ENCODE measurements around the gene ZNF280C. TPM values are rescaled to one million over a fixed set of nuclear protein-coding genes. Genes with fewer than 3 reads are reported as not detected.

Gene ZNF280C
- total RNA-seq, 1 experiment from 2014 or later, result 22.0 TPM

DNA sequence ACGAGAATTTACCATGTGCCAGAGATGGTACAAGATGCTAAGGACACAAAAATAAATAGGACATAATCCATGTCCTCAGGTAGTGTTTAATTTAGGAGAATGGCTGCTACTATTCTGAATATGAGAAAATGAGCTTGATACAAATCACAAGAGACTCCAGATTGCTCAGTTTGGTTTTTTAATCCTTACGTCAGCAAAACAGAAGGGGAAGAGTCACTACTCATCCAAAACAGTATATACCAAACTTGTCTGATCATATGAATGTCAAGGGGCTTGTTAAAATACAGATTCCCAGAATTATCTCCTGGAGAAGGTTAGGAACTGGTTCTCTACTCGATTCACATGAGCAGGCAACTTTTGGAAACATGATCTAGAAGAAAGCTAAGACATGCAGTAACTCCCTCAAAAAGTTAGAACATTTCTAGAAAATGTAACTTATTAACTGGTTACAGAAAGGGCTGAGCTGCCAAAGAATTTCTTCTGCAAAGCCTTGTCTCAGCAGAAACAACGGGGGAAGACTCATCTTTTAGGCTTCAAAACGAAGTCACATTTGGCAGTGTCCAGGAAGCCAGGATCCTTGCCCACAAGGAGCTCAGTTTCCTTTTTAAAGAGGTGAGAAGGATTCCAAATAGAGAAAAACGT is 106.5 kb downstream of the ZNF280C start:
- Histone ChIP-seq H3K9me3 (ENCODE audit: low read depth, low read length, poor library complexity, severe bottlenecking) (no peaks in the 10 kb centered on the region), H3K36me3 (ENCODE audit: insufficient read depth, low read length, poor library complexity, severe bottlenecking) (no peaks in the 10 kb centered on the region), H3K4me3 (ENCODE audit: low read depth, low read length, poor library complexity, severe bottlenecking) (no peak overlapping the region), H3K27me3 (replicated peaks; ENCODE audit: insufficient read depth, low read depth, low read length, poor library complexity) (no peaks in the 10 kb centered on the region), H3K4me1 (ENCODE audit: insufficient read depth, low read length, poor library complexity, severe bottlenecking) (no peaks in the 10 kb centered on the region), H3K27ac (ENCODE audit: low read depth, low read length, poor library complexity, severe bottlenecking) (no peak overlapping the region)
- ChIA-PET POLR2A (ENCODE audit: low non-redundant PET) (no interaction called here), CTCF (no interaction called here)
- TF ChIP-seq, protein P1, sequence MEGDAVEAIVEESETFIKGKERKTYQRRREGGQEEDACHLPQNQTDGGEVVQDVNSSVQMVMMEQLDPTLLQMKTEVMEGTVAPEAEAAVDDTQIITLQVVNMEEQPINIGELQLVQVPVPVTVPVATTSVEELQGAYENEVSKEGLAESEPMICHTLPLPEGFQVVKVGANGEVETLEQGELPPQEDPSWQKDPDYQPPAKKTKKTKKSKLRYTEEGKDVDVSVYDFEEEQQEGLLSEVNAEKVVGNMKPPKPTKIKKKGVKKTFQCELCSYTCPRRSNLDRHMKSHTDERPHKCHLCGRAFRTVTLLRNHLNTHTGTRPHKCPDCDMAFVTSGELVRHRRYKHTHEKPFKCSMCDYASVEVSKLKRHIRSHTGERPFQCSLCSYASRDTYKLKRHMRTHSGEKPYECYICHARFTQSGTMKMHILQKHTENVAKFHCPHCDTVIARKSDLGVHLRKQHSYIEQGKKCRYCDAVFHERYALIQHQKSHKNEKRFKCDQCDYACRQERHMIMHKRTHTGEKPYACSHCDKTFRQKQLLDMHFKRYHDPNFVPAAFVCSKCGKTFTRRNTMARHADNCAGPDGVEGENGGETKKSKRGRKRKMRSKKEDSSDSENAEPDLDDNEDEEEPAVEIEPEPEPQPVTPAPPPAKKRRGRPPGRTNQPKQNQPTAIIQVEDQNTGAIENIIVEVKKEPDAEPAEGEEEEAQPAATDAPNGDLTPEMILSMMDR (conservative IDR thresholded peaks at IDR 0.05; ENCODE audit: low read depth, low read length), result no peak
- TF ChIP-seq EZH2 (IDR thresholded peaks at IDR 0.05; ENCODE audit: borderline replicate concordance, low read depth, low read length, poor library complexity, severe bottlenecking), result no peak
- intact Hi-C loops (cut with micrococcal nuclease; ENCODE audit: unreplicated experiment), result no loop called here
- BruUV-seq (replicated peaks), result no TSS peak
- DNase-seq (ENCODE audit: low spot score), result no peak

DNA sequence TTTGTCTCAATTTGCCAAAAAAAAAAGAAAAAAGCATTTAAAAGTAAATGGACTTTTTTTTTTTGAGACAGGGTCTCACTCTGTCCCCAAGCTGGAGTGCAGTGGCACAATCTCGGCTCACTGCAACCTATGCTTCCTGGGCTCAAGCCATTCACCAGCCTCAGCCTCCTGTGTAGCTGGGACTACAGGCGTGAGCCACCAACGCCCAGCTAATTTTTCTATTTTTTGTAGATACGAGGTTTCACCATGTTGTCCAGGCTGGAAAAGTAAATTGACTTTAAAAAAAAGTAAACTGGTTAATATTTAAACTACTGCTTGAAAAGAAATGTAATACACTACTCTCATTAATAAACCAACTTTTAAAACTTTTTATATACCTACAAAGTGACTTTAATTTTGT is 108.9 kb downstream of the ZNF280C start:
- no peak for TF ChIP-seq EZH2 (IDR thresholded peaks at IDR 0.05; ENCODE audit: borderline replicate concordance, low read depth, low read length, poor library complexity, severe bottlenecking)
- TF ChIP-seq, protein P1 (conservative IDR thresholded peaks at IDR 0.05; ENCODE audit: low read depth, low read length), result no peak

DNA sequence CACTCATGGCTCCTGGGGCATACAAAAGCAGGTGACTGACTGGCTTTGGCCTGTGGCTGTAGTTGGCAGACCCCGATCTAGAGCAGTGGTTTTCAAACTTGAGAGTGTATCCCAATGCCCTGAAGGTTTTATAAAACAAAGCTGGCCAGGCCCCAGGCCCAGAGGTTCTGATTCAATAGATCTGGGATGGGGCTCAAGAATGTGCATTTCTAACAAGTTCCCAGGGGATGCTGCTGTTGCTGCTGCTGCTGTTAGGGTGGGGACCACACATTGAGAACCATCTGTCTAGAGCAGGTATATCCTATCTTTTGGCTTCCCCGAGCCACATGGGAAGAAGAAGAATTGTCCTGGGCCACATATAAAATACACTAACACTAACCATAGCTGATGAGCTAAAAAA is 110.4 kb downstream of the ZNF280C start:
- BruUV-seq (replicated peaks), result no TSS peak
- POLR2A ChIA-PET (ENCODE audit: low non-redundant PET), result no interaction called here
- CTCF ChIA-PET, result interaction anchor here (0.6 kb wide), 1 partner anchor 173 kb away, joined by 14 read pairs; no protein-coding TSS in a partner anchor

More for the DNA sequence above, 108.9 kb downstream of the ZNF280C start:
- intact Hi-C loops (cut with micrococcal nuclease; ENCODE audit: unreplicated experiment), result no loop called here
- DNase-seq (ENCODE audit: low spot score), result no peak
- POLR2A ChIA-PET (ENCODE audit: low non-redundant PET), result no interaction called here
- Histone ChIP-seq H3K27me3 (replicated peaks; ENCODE audit: insufficient read depth, low read depth, low read length, poor library complexity) (no peaks in the 10 kb centered on the region), H3K27ac (ENCODE audit: low read depth, low read length, poor library complexity, severe bottlenecking) (no peak overlapping the region), H3K36me3 (ENCODE audit: insufficient read depth, low read length, poor library complexity, severe bottlenecking) (no peaks in the 10 kb centered on the region), H3K4me1 (ENCODE audit: insufficient read depth, low read length, poor library complexity, severe bottlenecking) (no peaks in the 10 kb centered on the region), H3K4me3 (ENCODE audit: low read depth, low read length, poor library complexity, severe bottlenecking) (no peak overlapping the region), H3K9me3 (ENCODE audit: low read depth, low read length, poor library complexity, severe bottlenecking) (no peaks in the 10 kb centered on the region)
- CTCF ChIA-PET, result no interaction called here
- BruUV-seq (replicated peaks), result no TSS peak

More for the DNA sequence above, 110.4 kb downstream of the ZNF280C start:
- H3K9me3 ChIP-seq (ENCODE audit: low read depth, low read length, poor library complexity, severe bottlenecking), result no peaks in the 10 kb centered on the region
- no peak for DNase-seq (ENCODE audit: low spot score)
- intact Hi-C loops (cut with micrococcal nuclease; ENCODE audit: unreplicated experiment), result no loop called here
- TF ChIP-seq EZH2 (IDR thresholded peaks at IDR 0.05; ENCODE audit: borderline replicate concordance, low read depth, low read length, poor library complexity, severe bottlenecking), result no peak
- TF ChIP-seq, protein P1 (conservative IDR thresholded peaks at IDR 0.05; ENCODE audit: low read depth, low read length), result no peak
- no peaks in the 10 kb centered on the region for H3K36me3 ChIP-seq (ENCODE audit: insufficient read depth, low read length, poor library complexity, severe bottlenecking)
- no peak overlapping the region for H3K4me3 ChIP-seq (ENCODE audit: low read depth, low read length, poor library complexity, severe bottlenecking)
- no peaks in the 10 kb centered on the region for H3K27me3 ChIP-seq (replicated peaks; ENCODE audit: insufficient read depth, low read depth, low read length, poor library complexity)
- no peak overlapping the region for H3K27ac ChIP-seq (ENCODE audit: low read depth, low read length, poor library complexity, severe bottlenecking)
- no peaks in the 10 kb centered on the region for H3K4me1 ChIP-seq (ENCODE audit: insufficient read depth, low read length, poor library complexity, severe bottlenecking)
